Colon (tissue), 2 donors: Measurements from ENCODE around the gene ACER3.
"Not testable (repeated sequence)": the region's sequence is repeated elsewhere in the genome, so short reads cannot be mapped to it uniquely, and the experiment has no call there.

Source experiments
- FAIRE-seq: peaks from 2 replicates; lab custom pipeline; 2012; peaks lifted over from hg19 to GRCh38; lab: Jason Lieb, UNC
- donor health status: control.
- donor health status: control.

ACER3 gene

GRCh38 chr11:76995081-76995576 lies 134.4 kb downstream of the ACER3 start:
- FAIRE-seq, result no peak

- FAIRE-seq, result no peak
These were observed 136.8 kb downstream of the ACER3 start for GRCh38 chr11:76997512-76997911.

- no peak for FAIRE-seq
These were observed 138.9 kb downstream of the ACER3 start for GRCh38 chr11:76999597-76999996.

GRCh38 chr11:77001613-77002012 lies 140.9 kb downstream of the ACER3 start:
- no peak for FAIRE-seq

GRCh38 chr11:77002776-77003175 lies 142.1 kb downstream of the ACER3 start:
- FAIRE-seq, result no peak

- FAIRE-seq, result no peak
These were observed 143.2 kb downstream of the ACER3 start for GRCh38 chr11:77003963-77004362.

- no peak for FAIRE-seq
These were observed 148.9 kb downstream of the ACER3 start for GRCh38 chr11:77009533-77010160.

GRCh38 chr11:77014669-77015068 lies 154.0 kb downstream of the ACER3 start:
- FAIRE-seq, result no peak

- not testable (repeated sequence) for FAIRE-seq
These were observed 157.7 kb downstream of the ACER3 start for GRCh38 chr11:77018396-77018924.

GRCh38 chr11:77019976-77020595 lies 159.4 kb downstream of the ACER3 start:
- no peak for FAIRE-seq

- no peak for FAIRE-seq
These were observed 160.0 kb downstream of the ACER3 start for GRCh38 chr11:77020734-77021133.

GRCh38 chr11:77024745-77025144 lies 164.0 kb downstream of the ACER3 start:
- FAIRE-seq, result no peak

GRCh38 chr11:77026221-77026620 lies 165.5 kb downstream of the ACER3 start:
- no peak for FAIRE-seq

GRCh38 chr11:77026743-77027142 lies 166.0 kb downstream of the ACER3 start:
- no peak for FAIRE-seq

GRCh38 chr11:77027275-77027674 lies 166.6 kb downstream of the ACER3 start:
- FAIRE-seq, result no peak

- FAIRE-seq, result no peak
These were observed 169.1 kb downstream of the ACER3 start for GRCh38 chr11:77029829-77030228.

GRCh38 chr11:77030834-77031414 lies 170.2 kb downstream of the ACER3 start:
- no peak for FAIRE-seq

GRCh38 chr11:77031599-77031998 lies 170.9 kb downstream of the ACER3 start:
- FAIRE-seq, result no peak

GRCh38 chr11:77035039-77035438 lies 174.3 kb downstream of the ACER3 start:
- no peak for FAIRE-seq

- FAIRE-seq, result no peak
These were observed 174.9 kb downstream of the ACER3 start for GRCh38 chr11:77035580-77035979.

GRCh38 chr11:77036398-77036797 lies 175.7 kb downstream of the ACER3 start:
- FAIRE-seq, result no peak

- no peak for FAIRE-seq
These were observed 176.3 kb downstream of the ACER3 start for GRCh38 chr11:77037057-77037456.
